K562 (cell line): Measurements from ENCODE around the gene SNRPA. TPM values are rescaled to one million over a fixed set of nuclear protein-coding genes. Genes with fewer than 3 reads are reported as not detected.

Source experiments
- ARNT ChIP-seq, 2 experiments: fragments of 450-650 bp; IDR thresholded peaks; 2 replicates each; pipeline ENCODE4 v1.6.1; 2016; ENCODE audit warnings: mild to moderate bottlenecking in 1 of 2
- BRD9 ChIP-seq: fragments of 450-650 bp; IDR thresholded peaks from 2 replicates; pipeline ENCODE4 v1.6.1; 2018; ENCODE audit warnings: low read depth; ENCODE audit not compliant: partially characterized antibody
- CHD1 ChIP-seq: fragments of 200-600 bp; sonication (generic); IDR thresholded peaks from one replicate; pipeline ENCODE4 v1.6.1; 2012; ENCODE audit warnings: mild to moderate bottlenecking, moderate library complexity, low read length, inconsistent platforms
- ELF1 ChIP-seq: fragments of 200-800 bp; sonication (Bioruptor generic); IDR thresholded peaks from 2 replicates; pipeline ENCODE4 v1.6.1; 2016; ENCODE audit warnings: missing genetic modification characterization, missing compliant biosample characterization
- FIP1L1 ChIP-seq: fragments of 200-400 bp; formaldehyde crosslinking; IDR thresholded peaks from 2 replicates; pipeline ENCODE4 v1.6.1; 2018; ENCODE audit warnings: mild to moderate bottlenecking, low read depth, low read length; ENCODE audit not compliant: poor library complexity, severe bottlenecking
- FOXK1 ChIP-seq: sonication (generic); formaldehyde crosslinking; IDR thresholded peaks from 2 replicates; pipeline ENCODE4 v1.8.0; 2022; ENCODE audit warnings: missing genetic modification reagents, mild to moderate bottlenecking, borderline replicate concordance
- KDM5B ChIP-seq: fragments of 200-600 bp; sonication (generic); IDR thresholded peaks from 2 replicates; pipeline ENCODE4 v1.6.1; 2012; ENCODE audit warnings: low read depth, mild to moderate bottlenecking, moderate library complexity, low read length, control low read depth, inconsistent platforms; ENCODE audit not compliant: insufficient replicate concordance
- MXI1 ChIP-seq: IDR thresholded peaks from 2 replicates; pipeline ENCODE4 v1.6.1; 2011; ENCODE audit warnings: low read depth, mild to moderate bottlenecking, improper control_type of control experiment, low read length
- NFYB ChIP-seq: IDR thresholded peaks from 2 replicates; pipeline ENCODE4 v1.6.1; 2011; ENCODE audit warnings: mild to moderate bottlenecking, moderate library complexity; ENCODE audit not compliant: insufficient read length; ENCODE audit errors: extremely low read depth
- NR4A1 ChIP-seq, 2 experiments: fragments of 250-450 bp in 1 of 2; fragments of 450-650 bp in 1 of 2; sonication (Bioruptor Pico) in 1 of 2; IDR thresholded peaks; 2 replicates each; pipeline versions ENCODE4 v1.4.0 to v1.6.1; 2016 to 2020; ENCODE audit warnings: mild to moderate bottlenecking in 2 of 2, missing compliant biosample characterization in 1 of 2, missing genetic modification characterization in 1 of 2, moderate library complexity in 1 of 2
- PCBP2 ChIP-seq: fragments of 200-400 bp; formaldehyde crosslinking; IDR thresholded peaks from 2 replicates; pipeline ENCODE4 v1.6.1; 2018; ENCODE audit warnings: low read length, low read depth, mild to moderate bottlenecking, moderate library complexity; ENCODE audit not compliant: poor library complexity, severe bottlenecking
- RBFOX2 ChIP-seq: fragments of 200-400 bp; formaldehyde crosslinking; IDR thresholded peaks from 2 replicates; pipeline ENCODE4 v1.6.1; 2017; ENCODE audit warnings: low read depth, mild to moderate bottlenecking, low read length, moderate library complexity
- SIN3B ChIP-seq: fragments of 450-650 bp; IDR thresholded peaks from 2 replicates; pipeline ENCODE4 v1.6.1; 2017; ENCODE audit warnings: low read depth, mild to moderate bottlenecking, moderate library complexity
- SUPT5H ChIP-seq: fragments of 450-650 bp; IDR thresholded peaks from 2 replicates; pipeline ENCODE4 v1.6.1; 2016
- TAF1 ChIP-seq: IDR thresholded peaks from 2 replicates; pipeline ENCODE4 v1.6.1; 2011; ENCODE audit warnings: mild to moderate bottlenecking, low read length, moderate library complexity; ENCODE audit not compliant: insufficient read depth, control insufficient read depth, severe bottlenecking; ENCODE audit errors: extremely low read depth
- U2AF2 ChIP-seq: fragments of 200-400 bp; formaldehyde crosslinking; optimal IDR thresholded peaks from 2 replicates; pipeline ENCODE3; 2017; ENCODE audit warnings: low read depth, mild to moderate bottlenecking, low read length
- ZFP30 ChIP-seq: fragments of 250-450 bp; sonication (Bioruptor Pico); IDR thresholded peaks from 2 replicates; pipeline ENCODE4 v1.8.0; 2022; ENCODE audit warnings: moderate library complexity, mild to moderate bottlenecking, inconsistent platforms, borderline replicate concordance
- ZNF76 ChIP-seq: fragments of 250-450 bp; sonication (Bioruptor Pico); IDR thresholded peaks from 2 replicates; pipeline ENCODE4 v1.4.0; 2020; ENCODE audit warnings: mild to moderate bottlenecking, moderate library complexity, borderline replicate concordance
- polyA plus RNA-seq, 8 experiments: library from polyadenylated mRNA; depleted of rRNA in 4 of 8; stranded (reverse) in 5 of 8; unstranded in 3 of 8; fragments of >200 nt; fragmentation: Nextera tagmentation in 2 of 8; fragmentation: Illumina TruSeq in 1 of 8; extraction: Ambion mirVana in 2 of 8; extraction: Trizol in 1 of 8; gene quantifications; 2 replicates each; pipeline versions ENCODE4 v1.2.1 to v1.2.3, GENCODE V29; 2011 to 2014; ENCODE audit warnings: inconsistent platforms in 1 of 8, missing spikeins in 1 of 8
- total RNA-seq, 7 experiments: library from RNA; depleted of rRNA in 6 of 7; stranded (reverse); fragments of >200 nt in 6 of 7; fragmentation: Illumina TruSeq in 2 of 7; extraction: Trizol in 2 of 7; gene quantifications; 2 replicates each; pipeline versions ENCODE4 v1.2.1 to v1.2.3, GENCODE V29; 2011 to 2021; ENCODE audit warnings: low replicate concordance in 1 of 7
- TF ChIP-seq, protein P1 (sequence below), 2 experiments: fragments of 450-650 bp; IDR thresholded peaks; 2 replicates each; pipeline ENCODE4 v1.6.1; 2018; ENCODE audit warnings: mild to moderate bottlenecking in 2 of 2, low read depth in 1 of 2; ENCODE audit not compliant: partially characterized antibody in 2 of 2
- TF ChIP-seq, protein P2 (sequence below), 3 experiments: IDR thresholded peaks in 2 of 3; conservative IDR thresholded peaks in 1 of 3; 2 replicates each; pipeline ENCODE4 v1.5.1; 2011 to 2012; ENCODE audit warnings: low read length in 3 of 3, mild to moderate bottlenecking in 3 of 3, control low read depth in 2 of 3, improper control_type of control experiment in 1 of 3, inconsistent platforms in 1 of 3, low read depth in 1 of 3, mixed read lengths in 1 of 3, moderate library complexity in 1 of 3; ENCODE audit not compliant: insufficient read depth in 2 of 3

SNRPA gene
- total and polyA plus RNA-seq, 9 of the 15 experiments (the other 6 are each of a cell fraction or from before 2014, with no cell fraction given) = 16.3 to 311 (median 193) TPM

DNA sequence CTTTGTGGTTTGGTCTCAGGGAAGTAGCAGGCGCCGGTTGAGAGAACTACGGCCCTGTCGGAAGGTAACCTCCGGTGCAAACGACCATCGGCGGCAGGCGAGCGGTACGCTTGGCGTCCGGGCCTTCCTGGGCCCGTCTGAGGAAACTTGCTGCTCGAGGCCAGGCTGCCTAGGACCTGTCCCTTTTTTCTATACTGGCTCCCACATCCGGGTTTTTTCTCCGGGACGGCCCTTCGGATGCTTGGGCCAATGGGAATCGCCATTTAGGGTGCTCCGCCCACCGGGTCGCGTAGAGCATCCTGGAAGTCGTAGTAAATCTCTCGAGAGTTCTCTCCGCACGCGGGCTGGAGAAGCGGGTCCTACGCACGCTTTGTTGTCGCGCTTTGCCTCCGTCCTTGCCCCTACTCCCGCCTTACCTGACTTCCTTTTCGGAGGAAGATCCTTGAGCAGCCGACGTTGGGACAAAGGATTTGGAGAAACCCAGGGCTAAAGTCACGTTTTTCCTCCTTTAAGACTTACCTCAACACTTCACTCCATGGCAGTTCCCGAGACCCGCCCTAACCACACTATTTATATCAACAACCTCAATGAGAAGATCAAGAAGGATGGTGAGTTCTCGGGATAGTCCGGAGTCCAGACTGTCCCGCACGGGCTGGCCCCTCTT is at the start of gene SNRPA (continued):
- TF ChIP-seq, protein P1, sequence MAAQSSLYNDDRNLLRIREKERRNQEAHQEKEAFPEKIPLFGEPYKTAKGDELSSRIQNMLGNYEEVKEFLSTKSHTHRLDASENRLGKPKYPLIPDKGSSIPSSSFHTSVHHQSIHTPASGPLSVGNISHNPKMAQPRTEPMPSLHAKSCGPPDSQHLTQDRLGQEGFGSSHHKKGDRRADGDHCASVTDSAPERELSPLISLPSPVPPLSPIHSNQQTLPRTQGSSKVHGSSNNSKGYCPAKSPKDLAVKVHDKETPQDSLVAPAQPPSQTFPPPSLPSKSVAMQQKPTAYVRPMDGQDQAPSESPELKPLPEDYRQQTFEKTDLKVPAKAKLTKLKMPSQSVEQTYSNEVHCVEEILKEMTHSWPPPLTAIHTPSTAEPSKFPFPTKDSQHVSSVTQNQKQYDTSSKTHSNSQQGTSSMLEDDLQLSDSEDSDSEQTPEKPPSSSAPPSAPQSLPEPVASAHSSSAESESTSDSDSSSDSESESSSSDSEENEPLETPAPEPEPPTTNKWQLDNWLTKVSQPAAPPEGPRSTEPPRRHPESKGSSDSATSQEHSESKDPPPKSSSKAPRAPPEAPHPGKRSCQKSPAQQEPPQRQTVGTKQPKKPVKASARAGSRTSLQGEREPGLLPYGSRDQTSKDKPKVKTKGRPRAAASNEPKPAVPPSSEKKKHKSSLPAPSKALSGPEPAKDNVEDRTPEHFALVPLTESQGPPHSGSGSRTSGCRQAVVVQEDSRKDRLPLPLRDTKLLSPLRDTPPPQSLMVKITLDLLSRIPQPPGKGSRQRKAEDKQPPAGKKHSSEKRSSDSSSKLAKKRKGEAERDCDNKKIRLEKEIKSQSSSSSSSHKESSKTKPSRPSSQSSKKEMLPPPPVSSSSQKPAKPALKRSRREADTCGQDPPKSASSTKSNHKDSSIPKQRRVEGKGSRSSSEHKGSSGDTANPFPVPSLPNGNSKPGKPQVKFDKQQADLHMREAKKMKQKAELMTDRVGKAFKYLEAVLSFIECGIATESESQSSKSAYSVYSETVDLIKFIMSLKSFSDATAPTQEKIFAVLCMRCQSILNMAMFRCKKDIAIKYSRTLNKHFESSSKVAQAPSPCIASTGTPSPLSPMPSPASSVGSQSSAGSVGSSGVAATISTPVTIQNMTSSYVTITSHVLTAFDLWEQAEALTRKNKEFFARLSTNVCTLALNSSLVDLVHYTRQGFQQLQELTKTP (IDR thresholded peaks at IDR 0.05; ENCODE audit: low read depth in 1 of 2, partially characterized antibody in 2 of 2) = peak in 1 of 2 experiments; percentile 45
- TF ChIP-seq KDM5B = peak; percentile 45
- peak; percentile 76; the same call in 1 of the 2 replicates for TF ChIP-seq MXI1
- no peak for TF ChIP-seq PCBP2
- TF ChIP-seq TAF1 = peak; percentile 64
- TF ChIP-seq NR4A1 (CRISPR knock-in tag; IDR thresholded peaks at IDR 0.05) = no peak
- no peak; the same call in 1 of the 2 replicates for TF ChIP-seq NR4A1 (tag; IDR thresholded peaks at IDR 0.05)
- TF ChIP-seq RBFOX2 = peak; percentile 92
- no peak for TF ChIP-seq FIP1L1
- peak; percentile 76; the same call in 1 of the 2 replicates for TF ChIP-seq SIN3B
- no peak for TF ChIP-seq CHD1
- TF ChIP-seq BRD9 = peak; percentile 33
- TF ChIP-seq NFYB = no peak
- TF ChIP-seq, protein P2, sequence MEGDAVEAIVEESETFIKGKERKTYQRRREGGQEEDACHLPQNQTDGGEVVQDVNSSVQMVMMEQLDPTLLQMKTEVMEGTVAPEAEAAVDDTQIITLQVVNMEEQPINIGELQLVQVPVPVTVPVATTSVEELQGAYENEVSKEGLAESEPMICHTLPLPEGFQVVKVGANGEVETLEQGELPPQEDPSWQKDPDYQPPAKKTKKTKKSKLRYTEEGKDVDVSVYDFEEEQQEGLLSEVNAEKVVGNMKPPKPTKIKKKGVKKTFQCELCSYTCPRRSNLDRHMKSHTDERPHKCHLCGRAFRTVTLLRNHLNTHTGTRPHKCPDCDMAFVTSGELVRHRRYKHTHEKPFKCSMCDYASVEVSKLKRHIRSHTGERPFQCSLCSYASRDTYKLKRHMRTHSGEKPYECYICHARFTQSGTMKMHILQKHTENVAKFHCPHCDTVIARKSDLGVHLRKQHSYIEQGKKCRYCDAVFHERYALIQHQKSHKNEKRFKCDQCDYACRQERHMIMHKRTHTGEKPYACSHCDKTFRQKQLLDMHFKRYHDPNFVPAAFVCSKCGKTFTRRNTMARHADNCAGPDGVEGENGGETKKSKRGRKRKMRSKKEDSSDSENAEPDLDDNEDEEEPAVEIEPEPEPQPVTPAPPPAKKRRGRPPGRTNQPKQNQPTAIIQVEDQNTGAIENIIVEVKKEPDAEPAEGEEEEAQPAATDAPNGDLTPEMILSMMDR (IDR thresholded peaks at IDR 0.05 in 2 of 3, conservative IDR thresholded peaks at IDR 0.05 in 1 of 3; ENCODE audit: insufficient read depth in 2 of 3, low read depth in 1 of 3, low read length in 3 of 3) = peak in 1 of 3 experiments; percentile 0; a peak in 1 of 6 replicates
- TF ChIP-seq ZFP30 = no peak
- 0 out of 4 replicates have a peak, but pooled peaks of 1 of the 2 experiments have one; percentile 19 for TF ChIP-seq ARNT (IDR thresholded peaks at IDR 0.05)
- peak; percentile 85 for TF ChIP-seq ELF1
- TF ChIP-seq ZNF76 = no peak
- no peak for TF ChIP-seq FOXK1 (CRISPR knock-in tag)
- peak; percentile 85 for TF ChIP-seq SUPT5H
- TF ChIP-seq U2AF2 = no peak
